HepG2 (cell line): ENCODE results near the gene SIRT5. TPM values are rescaled to one million over a fixed set of nuclear protein-coding genes. Genes with fewer than 3 reads are reported as not detected.

ENCODE experiments used
- ATF7-NPFF ChIP-seq: sonication (generic); formaldehyde crosslinking; IDR thresholded peaks from 2 replicates; pipeline ENCODE4 v1.8.1; 2023; ENCODE audit warnings: mild to moderate bottlenecking, low read depth, missing genetic modification reagents, moderate library complexity
- GMEB2 ChIP-seq: IDR thresholded peaks from 2 replicates; pipeline ENCODE4 v1.6.1; 2016; ENCODE audit warnings: missing biosample characterization, missing genetic modification reagents, low read depth
- KAT8 ChIP-seq: IDR thresholded peaks from 2 replicates; pipeline ENCODE4 v1.6.1; 2016; ENCODE audit warnings: missing genetic modification reagents, missing compliant biosample characterization
- KLF16 ChIP-seq, 2 experiments: sonication (generic) in 1 of 2; formaldehyde crosslinking in 1 of 2; IDR thresholded peaks; 2 replicates each; pipeline versions ENCODE4 v1.6.1 to v1.8.0; 2016 to 2023; ENCODE audit warnings: missing genetic modification reagents in 2 of 2, missing compliant biosample characterization in 1 of 2
- LRRFIP1 ChIP-seq: sonication (generic); formaldehyde crosslinking; conservative IDR thresholded peaks from 2 replicates; pipeline ENCODE4 v1.4.0; 2020; ENCODE audit warnings: missing genetic modification reagents
- RNF2 ChIP-seq: fragments of 450-650 bp; conservative IDR thresholded peaks from 2 replicates; pipeline ENCODE4 v1.6.1; 2016; ENCODE audit warnings: low read depth
- SUZ12 ChIP-seq: fragments of 150-350 bp; IDR thresholded peaks from 2 replicates; pipeline ENCODE4 v1.6.1; 2014; ENCODE audit warnings: low read depth, low read length
- TEAD3 ChIP-seq: optimal IDR thresholded peaks from 2 replicates; pipeline ENCODE3; 2016; ENCODE audit warnings: borderline replicate concordance
- ZFP36L1 ChIP-seq: sonication (generic); formaldehyde crosslinking; IDR thresholded peaks from 2 replicates; pipeline ENCODE4 v1.8.0; 2022; ENCODE audit warnings: mild to moderate bottlenecking, missing genetic modification reagents, moderate library complexity
- ZNF225 ChIP-seq: sonication (generic); formaldehyde crosslinking; IDR thresholded peaks from 2 replicates; pipeline ENCODE4 v1.4.0; 2020; ENCODE audit warnings: mild to moderate bottlenecking, missing genetic modification reagents
- ZNF263 ChIP-seq: sonication (generic); formaldehyde crosslinking; IDR thresholded peaks from 2 replicates; pipeline ENCODE4 v1.4.0; 2020; ENCODE audit warnings: missing genetic modification reagents
- ZNF513 ChIP-seq: sonication (generic); formaldehyde crosslinking; conservative IDR thresholded peaks from 2 replicates; pipeline ENCODE4 v1.5.0; 2020; ENCODE audit warnings: missing genetic modification reagents
- ZNF629 ChIP-seq: sonication (generic); formaldehyde crosslinking; conservative IDR thresholded peaks from 2 replicates; pipeline ENCODE4 v1.5.0; 2020; ENCODE audit warnings: missing genetic modification reagents
- ZNF775 ChIP-seq: sonication (generic); formaldehyde crosslinking; IDR thresholded peaks from 2 replicates; pipeline ENCODE4 v1.4.0; 2020; ENCODE audit warnings: missing genetic modification reagents, mild to moderate bottlenecking, moderate library complexity, borderline replicate concordance
- ZNF891 ChIP-seq: sonication (generic); formaldehyde crosslinking; IDR thresholded peaks from 2 replicates; pipeline ENCODE4 v1.5.0; 2020; ENCODE audit warnings: mild to moderate bottlenecking, missing genetic modification reagents
- ZZZ3 ChIP-seq: sonication (generic); formaldehyde crosslinking; IDR thresholded peaks from 2 replicates; pipeline ENCODE4 v1.4.0; 2020; ENCODE audit warnings: missing genetic modification reagents, mild to moderate bottlenecking, borderline replicate concordance
- polyA plus RNA-seq, 8 experiments: library from polyadenylated mRNA; depleted of rRNA in 3 of 8; stranded (reverse) in 7 of 8; unstranded in 1 of 8; fragments of >200 nt; fragmentation: Illumina TruSeq in 4 of 8; extraction: Trizol in 4 of 8; gene quantifications; 2 replicates each; pipeline versions ENCODE4 v1.2.1 to v1.2.3, GENCODE V29; 2011 to 2016; ENCODE audit warnings: low read depth in 4 of 8, missing spikeins in 1 of 8, mixed read lengths in 1 of 8; ENCODE audit not compliant: insufficient read depth in 1 of 8
- total RNA-seq, 5 experiments: library from RNA; depleted of rRNA; stranded (reverse); fragments of >200 nt; fragmentation: Illumina TruSeq; extraction: Trizol; gene quantifications; 2 replicates each; pipeline ENCODE4 v1.2.3, GENCODE V29; 2016; ENCODE audit warnings: low read depth in 1 of 5
- TF ChIP-seq, protein P1 (sequence below): sonication (generic); formaldehyde crosslinking; IDR thresholded peaks from 2 replicates; pipeline ENCODE4 v1.4.0; 2020; ENCODE audit warnings: missing genetic modification reagents
- TF ChIP-seq, protein P2 (sequence below): sonication (generic); formaldehyde crosslinking; IDR thresholded peaks from 2 replicates; pipeline ENCODE4 v1.5.1; 2020; ENCODE audit warnings: missing genetic modification reagents, mild to moderate bottlenecking, borderline replicate concordance

SIRT5 gene
- total and polyA plus RNA-seq, 2 of the 13 experiments (the other 11 are each of a cell fraction or from before 2014, with no cell fraction given): 14.1 to 16.6 TPM

DNA sequence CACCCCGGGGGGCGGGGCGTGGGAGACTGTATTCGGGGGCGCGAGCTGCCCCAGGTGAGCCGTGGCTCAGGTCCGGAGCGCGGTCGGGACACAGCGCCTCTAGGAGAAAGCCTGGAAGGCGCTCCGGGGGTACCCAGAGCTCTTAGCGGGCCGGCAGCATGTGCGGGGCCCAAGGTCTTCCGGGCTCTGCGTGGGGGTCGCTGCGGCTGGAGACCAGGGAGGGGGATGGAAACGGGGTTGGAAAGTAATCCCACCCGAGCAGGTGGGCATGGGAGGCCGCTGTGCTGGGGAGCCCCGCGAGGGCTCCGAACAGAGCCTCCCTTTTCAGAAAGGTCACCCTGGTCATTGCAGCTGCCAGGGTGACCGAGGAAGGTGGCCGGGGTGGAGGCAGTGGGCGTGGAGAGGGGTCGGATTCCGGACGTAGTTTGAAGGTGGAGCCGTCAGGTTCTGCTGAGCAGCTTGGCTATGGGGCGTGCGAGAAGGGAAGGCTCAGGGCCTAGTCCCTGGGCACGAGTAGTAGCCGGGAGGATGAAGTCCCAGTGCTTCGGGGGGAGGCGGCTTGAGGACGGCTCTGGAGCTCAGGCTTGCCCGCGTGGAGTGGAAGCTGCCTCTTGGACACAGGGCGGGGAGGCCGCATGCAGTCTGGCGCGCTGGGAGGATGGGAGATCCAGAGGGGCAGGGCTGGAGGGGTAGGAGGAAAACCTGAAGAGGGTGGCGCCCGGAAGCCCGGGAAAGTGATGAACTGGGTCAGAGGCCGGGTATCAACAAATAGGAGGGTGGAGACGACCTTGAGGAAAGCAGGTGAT is at the start of gene SIRT5 (continued):
- no peak for TF ChIP-seq GMEB2 (CRISPR knock-in tag)
- TF ChIP-seq ZZZ3 (CRISPR knock-in tag): 0 out of 2 replicates have a peak, but pooled peaks have one; percentile 51
- peak; percentile 79; the same call in 1 of the 2 replicates for TF ChIP-seq ZNF891
- 0 out of 2 replicates have a peak, but pooled peaks have one; percentile 4 for TF ChIP-seq ZNF513 (CRISPR knock-in tag)
- no peak for TF ChIP-seq ZNF775 (CRISPR knock-in tag)
- peak; percentile 65; the same call in 1 of the 2 replicates for TF ChIP-seq ZFP36L1 (CRISPR knock-in tag)
- TF ChIP-seq, protein P1, sequence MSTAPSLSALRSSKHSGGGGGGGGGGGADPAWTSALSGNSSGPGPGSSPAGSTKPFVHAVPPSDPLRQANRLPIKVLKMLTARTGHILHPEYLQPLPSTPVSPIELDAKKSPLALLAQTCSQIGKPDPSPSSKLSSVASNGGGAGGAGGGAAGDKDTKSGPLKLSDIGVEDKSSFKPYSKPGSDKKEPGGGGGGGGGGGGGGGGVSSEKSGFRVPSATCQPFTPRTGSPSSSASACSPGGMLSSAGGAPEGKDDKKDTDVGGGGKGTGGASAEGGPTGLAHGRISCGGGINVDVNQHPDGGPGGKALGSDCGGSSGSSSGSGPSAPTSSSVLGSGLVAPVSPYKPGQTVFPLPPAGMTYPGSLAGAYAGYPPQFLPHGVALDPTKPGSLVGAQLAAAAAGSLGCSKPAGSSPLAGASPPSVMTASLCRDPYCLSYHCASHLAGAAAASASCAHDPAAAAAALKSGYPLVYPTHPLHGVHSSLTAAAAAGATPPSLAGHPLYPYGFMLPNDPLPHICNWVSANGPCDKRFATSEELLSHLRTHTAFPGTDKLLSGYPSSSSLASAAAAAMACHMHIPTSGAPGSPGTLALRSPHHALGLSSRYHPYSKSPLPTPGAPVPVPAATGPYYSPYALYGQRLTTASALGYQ (CRISPR knock-in tag): no peak
- TF ChIP-seq KAT8 (CRISPR knock-in tag): peak; percentile 86
- TF ChIP-seq ATF7-NPFF: peak; percentile 32
- TF ChIP-seq, protein P2, sequence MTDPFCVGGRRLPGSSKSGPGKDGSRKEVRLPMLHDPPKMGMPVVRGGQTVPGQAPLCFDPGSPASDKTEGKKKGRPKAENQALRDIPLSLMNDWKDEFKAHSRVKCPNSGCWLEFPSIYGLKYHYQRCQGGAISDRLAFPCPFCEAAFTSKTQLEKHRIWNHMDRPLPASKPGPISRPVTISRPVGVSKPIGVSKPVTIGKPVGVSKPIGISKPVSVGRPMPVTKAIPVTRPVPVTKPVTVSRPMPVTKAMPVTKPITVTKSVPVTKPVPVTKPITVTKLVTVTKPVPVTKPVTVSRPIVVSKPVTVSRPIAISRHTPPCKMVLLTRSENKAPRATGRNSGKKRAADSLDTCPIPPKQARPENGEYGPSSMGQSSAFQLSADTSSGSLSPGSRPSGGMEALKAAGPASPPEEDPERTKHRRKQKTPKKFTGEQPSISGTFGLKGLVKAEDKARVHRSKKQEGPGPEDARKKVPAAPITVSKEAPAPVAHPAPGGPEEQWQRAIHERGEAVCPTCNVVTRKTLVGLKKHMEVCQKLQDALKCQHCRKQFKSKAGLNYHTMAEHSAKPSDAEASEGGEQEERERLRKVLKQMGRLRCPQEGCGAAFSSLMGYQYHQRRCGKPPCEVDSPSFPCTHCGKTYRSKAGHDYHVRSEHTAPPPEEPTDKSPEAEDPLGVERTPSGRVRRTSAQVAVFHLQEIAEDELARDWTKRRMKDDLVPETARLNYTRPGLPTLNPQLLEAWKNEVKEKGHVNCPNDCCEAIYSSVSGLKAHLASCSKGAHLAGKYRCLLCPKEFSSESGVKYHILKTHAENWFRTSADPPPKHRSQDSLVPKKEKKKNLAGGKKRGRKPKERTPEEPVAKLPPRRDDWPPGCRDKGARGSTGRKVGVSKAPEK: peak; percentile 97
- peak in 1 of 2 experiments; percentile 91; a peak in 2 of 4 replicates for TF ChIP-seq KLF16 (CRISPR knock-in tag; IDR thresholded peaks at IDR 0.05)
- peak; percentile 68; the same call in 1 of the 2 replicates for TF ChIP-seq ZNF225 (CRISPR knock-in tag)
- no peak for TF ChIP-seq ZNF263 (CRISPR knock-in tag)
- TF ChIP-seq LRRFIP1 (CRISPR knock-in tag): 0 out of 2 replicates have a peak, but pooled peaks have one; percentile 65
- TF ChIP-seq TEAD3 (CRISPR knock-in tag): no peak
- no peak for TF ChIP-seq ZNF629 (CRISPR knock-in tag)
- TF ChIP-seq RNF2: 0 out of 2 replicates have a peak, but pooled peaks have one; percentile 79
- no peak for TF ChIP-seq SUZ12
